ENCODE results near the gene LIN9.

DNA sequence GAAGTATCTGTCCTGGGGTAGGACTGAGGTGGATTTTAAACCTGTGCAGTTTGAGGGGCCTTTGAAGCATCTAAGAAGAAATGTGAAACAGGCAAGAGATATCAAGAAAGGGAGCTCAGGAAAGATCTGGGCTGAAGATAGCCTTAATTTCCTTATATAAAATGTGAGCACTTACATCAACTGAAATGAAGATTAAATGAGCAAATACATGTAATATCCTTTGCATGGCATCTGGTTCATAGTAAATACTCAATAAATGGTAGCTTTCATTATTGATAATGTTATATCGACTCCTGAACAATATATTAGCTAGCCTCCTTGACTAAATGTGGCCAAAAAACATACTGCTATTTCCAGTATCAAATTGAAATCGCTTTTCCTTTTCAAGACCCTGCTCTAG, 2.5 kb downstream of the LIN9 start:
- TF ChIP-seq, protein P1, sequence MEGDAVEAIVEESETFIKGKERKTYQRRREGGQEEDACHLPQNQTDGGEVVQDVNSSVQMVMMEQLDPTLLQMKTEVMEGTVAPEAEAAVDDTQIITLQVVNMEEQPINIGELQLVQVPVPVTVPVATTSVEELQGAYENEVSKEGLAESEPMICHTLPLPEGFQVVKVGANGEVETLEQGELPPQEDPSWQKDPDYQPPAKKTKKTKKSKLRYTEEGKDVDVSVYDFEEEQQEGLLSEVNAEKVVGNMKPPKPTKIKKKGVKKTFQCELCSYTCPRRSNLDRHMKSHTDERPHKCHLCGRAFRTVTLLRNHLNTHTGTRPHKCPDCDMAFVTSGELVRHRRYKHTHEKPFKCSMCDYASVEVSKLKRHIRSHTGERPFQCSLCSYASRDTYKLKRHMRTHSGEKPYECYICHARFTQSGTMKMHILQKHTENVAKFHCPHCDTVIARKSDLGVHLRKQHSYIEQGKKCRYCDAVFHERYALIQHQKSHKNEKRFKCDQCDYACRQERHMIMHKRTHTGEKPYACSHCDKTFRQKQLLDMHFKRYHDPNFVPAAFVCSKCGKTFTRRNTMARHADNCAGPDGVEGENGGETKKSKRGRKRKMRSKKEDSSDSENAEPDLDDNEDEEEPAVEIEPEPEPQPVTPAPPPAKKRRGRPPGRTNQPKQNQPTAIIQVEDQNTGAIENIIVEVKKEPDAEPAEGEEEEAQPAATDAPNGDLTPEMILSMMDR (IDR thresholded peaks at IDR 0.05), result no peak
- TF ChIP-seq POLR2A (IDR thresholded peaks at IDR 0.05) (no peak), POLR2AphosphoS5 (IDR thresholded peaks at IDR 0.05) (no peak)
